Erythroblast (primary cell): ENCODE data around the gene GSN.

Experiments used
- DNase-seq, 2 experiments: peaks; one replicate each; lab custom pipeline; 2025; lab: John Stamatoyannopoulos, UW
- GATA1 ChIP-seq: IDR thresholded peaks from 2 replicates; pipeline ENCODE4 v1.6.1; 2011; ENCODE audit warnings: low read depth, mild to moderate bottlenecking, control low read depth, low read length, moderate library complexity
- POLR2A ChIP-seq: IDR thresholded peaks from 2 replicates; pipeline ENCODE4 v1.6.1; 2011; ENCODE audit warnings: mild to moderate bottlenecking, low read length

GSN gene

GRCh38 chr9:121354762-121355161, 86.8 kb downstream of the GSN start:
- TF ChIP-seq POLR2A, result no peak
- no peak for TF ChIP-seq GATA1
- DNase-seq, result no peak

GRCh38 chr9:121357011-121357410, 89.0 kb downstream of the GSN start:
- TF ChIP-seq GATA1 (no peak), POLR2A (no peak)
- no peak for DNase-seq

GRCh38 chr9:121358751-121359150, 90.8 kb downstream of the GSN start:
- TF ChIP-seq GATA1 (no peak), POLR2A (no peak)
- peak; percentile 11 to 42 for DNase-seq

GRCh38 chr9:121359351-121360294, 91.7 kb downstream of the GSN start:
- no peak for TF ChIP-seq POLR2A
- no peak for TF ChIP-seq GATA1
- peak in 1 of 2 experiments; percentile 10 for DNase-seq

- TF ChIP-seq POLR2A (no peak), GATA1 (no peak)
- DNase-seq, result no peak
Measured at GRCh38 chr9:121360601-121361374, 92.8 kb downstream of the GSN start.

- DNase-seq, result no peak
- TF ChIP-seq POLR2A, result no peak
- TF ChIP-seq GATA1, result no peak
Measured at GRCh38 chr9:121362813-121363621, 95.1 kb downstream of the GSN start.

- TF ChIP-seq GATA1, result no peak
- no peak for TF ChIP-seq POLR2A
- no peak for DNase-seq
Measured at GRCh38 chr9:121363622-121363961, 95.6 kb downstream of the GSN start.

- TF ChIP-seq GATA1, result no peak
- TF ChIP-seq POLR2A, result no peak
Measured at GRCh38 chr9:121364077-121364476, 96.1 kb downstream of the GSN start.

GRCh38 chr9:121364886-121365285, 96.9 kb downstream of the GSN start:
- DNase-seq, result no peak
- TF ChIP-seq POLR2A, result no peak
- no peak for TF ChIP-seq GATA1

More at GRCh38 chr9:121364077-121364476, 96.1 kb downstream of the GSN start:
- peak; percentile 31 to 34 for DNase-seq

GRCh38 chr9:121365564-121365963, 97.6 kb downstream of the GSN start:
- peak in 1 of 2 experiments; percentile 15 for DNase-seq
- no peak for TF ChIP-seq GATA1
- TF ChIP-seq POLR2A, result no peak

GRCh38 chr9:121366611-121367192, 98.7 kb downstream of the GSN start:
- TF ChIP-seq POLR2A, result no peak
- TF ChIP-seq GATA1, result no peak
- peak; percentile 17 to 34 for DNase-seq

GRCh38 chr9:121367306-121368137, 99.6 kb downstream of the GSN start:
- no peak for DNase-seq
- TF ChIP-seq POLR2A (no peak), GATA1 (no peak)
